Smooth muscle cell (in vitro differentiated cells): ENCODE measurements around the gene TBC1D22A. TPM values are rescaled to one million over a fixed set of nuclear protein-coding genes. Genes with fewer than 3 reads are reported as not detected.

Experiments used
- DNase-seq: peaks from one replicate; lab custom pipeline; 2025; ENCODE audit not compliant: unreplicated experiment; lab: John Stamatoyannopoulos, UW
- H2AFZ ChIP-seq: fragments of 200-600 bp; sonication (generic); 2 replicates; pipeline ENCODE4 v1.6.0; 2016; ENCODE audit warnings: antibody characterized with exemption, low read depth, mild to moderate bottlenecking
- H3F3A ChIP-seq: fragments of 200-600 bp; sonication (generic); 2 replicates; pipeline ENCODE4 v1.6.0; 2017; ENCODE audit warnings: antibody characterized with exemption, low read depth
- H3K27ac ChIP-seq: fragments of 200-600 bp; sonication (generic); 2 replicates; pipeline ENCODE4 v1.5.1; 2016; ENCODE audit warnings: low read depth, mild to moderate bottlenecking
- H3K27me3 ChIP-seq: fragments of 200-600 bp; sonication (generic); 2 replicates; pipeline ENCODE4 v1.6.1; 2016; ENCODE audit warnings: low read depth, mild to moderate bottlenecking
- H3K36me3 ChIP-seq: fragments of 200-600 bp; sonication (generic); 2 replicates; pipeline ENCODE4 v1.5.1; 2016; ENCODE audit warnings: low read depth
- H3K4me1 ChIP-seq: fragments of 200-600 bp; sonication (generic); 2 replicates; pipeline ENCODE4 v1.5.1; 2016; ENCODE audit warnings: low read depth
- H3K4me2 ChIP-seq: fragments of 200-600 bp; sonication (generic); 2 replicates; pipeline ENCODE4 v1.6.0; 2016; ENCODE audit warnings: mild to moderate bottlenecking
- H3K4me3 ChIP-seq: fragments of 200-600 bp; sonication (generic); 2 replicates; pipeline ENCODE4 v1.5.1; 2016; ENCODE audit warnings: mild to moderate bottlenecking
- H3K79me2 ChIP-seq: fragments of 200-600 bp; sonication (generic); 2 replicates; pipeline ENCODE4 v1.6.0; 2016; ENCODE audit warnings: low read depth, mild to moderate bottlenecking
- H3K9ac ChIP-seq: fragments of 200-600 bp; sonication (generic); 2 replicates; pipeline ENCODE4 v1.6.0; 2016; ENCODE audit warnings: low read depth
- H3K9me3 ChIP-seq: fragments of 200-600 bp; sonication (generic); replicated peaks from 2 replicates; pipeline ENCODE4 v1.5.1; 2016; ENCODE audit warnings: low read depth
- H4K20me1 ChIP-seq: fragments of 200-600 bp; sonication (generic); 2 replicates; pipeline ENCODE4 v1.6.0; 2016; ENCODE audit warnings: low read depth
- WGBS: methylation state at CpG from one replicate; pipeline ENCODE4 v1.1.7; 2016; ENCODE audit warnings: low lambda C conversion rate; 5-methylcytosine and 5-hydroxymethylcytosine counted together
- polyA plus RNA-seq: library from polyadenylated mRNA; unstranded; fragments of >200 nt; fragmentation: Nextera tagmentation; extraction: Ambion mirVana; gene quantifications from 2 replicates; pipeline ENCODE4 v1.2.1, GENCODE V29; 2016
- total RNA-seq: library from RNA; depleted of rRNA; stranded (reverse); fragments of >200 nt; gene quantifications from 2 replicates; pipeline ENCODE4 v1.2.3, GENCODE V29; 2014
- TF ChIP-seq, protein P1 (sequence below): fragments of 200-600 bp; sonication (generic); IDR thresholded peaks from 2 replicates; pipeline ENCODE4 v1.5.1; 2017; ENCODE audit warnings: borderline replicate concordance, mild to moderate bottlenecking, antibody characterized with exemption; ENCODE audit not compliant: insufficient read depth, poor library complexity, severe bottlenecking

Gene TBC1D22A
- total and polyA plus RNA-seq, 2 experiments from 2014 or later = 12.5 to 14.4 TPM

DNA sequence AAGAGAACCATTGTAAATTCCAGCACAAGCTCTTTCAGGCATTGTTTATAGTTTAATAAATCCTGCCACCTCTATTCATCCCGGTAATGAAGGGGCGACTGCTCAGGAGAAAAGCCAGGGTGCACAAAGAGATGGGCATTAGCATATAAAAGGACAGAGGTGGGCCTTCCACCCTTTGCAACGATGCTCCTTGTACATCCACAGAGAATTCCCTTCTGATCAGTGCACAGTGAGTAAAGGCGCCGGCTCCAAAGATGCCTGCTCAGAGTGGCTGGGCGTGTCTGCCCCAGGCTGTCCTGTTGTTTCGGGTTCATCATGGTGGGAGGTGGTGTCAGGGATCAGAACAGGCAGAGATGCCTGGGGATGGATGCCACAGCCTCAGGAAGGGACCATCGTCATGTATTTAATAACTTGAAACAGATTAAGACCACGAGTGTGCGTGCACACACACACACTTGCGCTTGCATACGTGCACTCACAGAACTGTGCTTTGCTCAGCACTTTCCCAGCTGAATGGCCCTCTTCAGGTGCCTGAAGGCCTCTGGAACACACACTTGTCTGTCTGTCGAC lies 305.0 kb downstream of the TBC1D22A start:
- no peaks in the 10 kb centered on the region for H3K36me3 ChIP-seq

DNA sequence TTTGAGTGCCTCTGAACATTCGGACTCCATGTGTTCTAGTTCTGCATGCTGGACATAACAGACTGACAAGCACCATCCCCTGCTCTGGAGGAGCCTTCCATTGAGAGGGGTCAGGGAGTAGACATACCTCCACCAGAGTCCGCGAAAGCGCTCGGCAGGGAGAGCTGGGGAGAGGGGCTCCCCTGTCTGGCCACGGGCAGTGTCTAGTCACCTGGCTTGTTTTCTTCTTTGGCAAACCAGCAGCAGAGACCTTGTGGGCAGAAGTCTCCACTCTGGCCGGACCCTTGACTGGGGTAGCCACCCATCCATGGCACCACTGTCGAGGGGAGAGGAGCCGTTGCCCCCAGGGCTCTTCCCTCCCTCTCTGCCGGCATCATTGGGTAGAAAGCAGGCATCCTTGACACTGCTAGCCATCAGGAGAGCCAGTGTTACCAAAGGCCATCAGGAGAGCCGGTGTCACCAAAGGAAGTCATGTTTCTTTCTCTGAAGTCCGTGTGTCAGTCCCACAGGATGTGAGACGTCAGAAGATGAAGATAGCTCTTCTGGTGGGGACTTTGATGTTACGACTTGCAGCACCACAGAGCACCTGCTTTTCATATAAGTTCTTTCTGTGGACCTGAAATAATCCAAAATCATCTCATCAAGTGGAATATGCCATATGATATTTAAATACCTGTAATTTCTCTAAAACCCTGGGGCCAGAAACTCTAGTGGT lies 305.6 kb downstream of the TBC1D22A start:
- Histone ChIP-seq H3K4me3 (no peak overlapping the region), H3K27me3 (no peaks in the 10 kb centered on the region), H3K4me1 (peaks cover 6% of the 10 kb centered on the region), H3K36me3 (no peaks in the 10 kb centered on the region), H3K79me2 (no peaks in the 10 kb centered on the region), H3K9me3 (no peaks in the 10 kb centered on the region), H4K20me1 (peaks cover 34% of the 10 kb centered on the region), H3K27ac (no peak overlapping the region), H3K9ac (no peak overlapping the region), H2AFZ (no peak overlapping the region), H3K4me2 (no peak overlapping the region), H3F3A (no peaks in the 10 kb centered on the region)
- 96% methylated on average over 14 of the region's 14 CpGs for WGBS
- no peak for DNase-seq
- TF ChIP-seq, protein P1, sequence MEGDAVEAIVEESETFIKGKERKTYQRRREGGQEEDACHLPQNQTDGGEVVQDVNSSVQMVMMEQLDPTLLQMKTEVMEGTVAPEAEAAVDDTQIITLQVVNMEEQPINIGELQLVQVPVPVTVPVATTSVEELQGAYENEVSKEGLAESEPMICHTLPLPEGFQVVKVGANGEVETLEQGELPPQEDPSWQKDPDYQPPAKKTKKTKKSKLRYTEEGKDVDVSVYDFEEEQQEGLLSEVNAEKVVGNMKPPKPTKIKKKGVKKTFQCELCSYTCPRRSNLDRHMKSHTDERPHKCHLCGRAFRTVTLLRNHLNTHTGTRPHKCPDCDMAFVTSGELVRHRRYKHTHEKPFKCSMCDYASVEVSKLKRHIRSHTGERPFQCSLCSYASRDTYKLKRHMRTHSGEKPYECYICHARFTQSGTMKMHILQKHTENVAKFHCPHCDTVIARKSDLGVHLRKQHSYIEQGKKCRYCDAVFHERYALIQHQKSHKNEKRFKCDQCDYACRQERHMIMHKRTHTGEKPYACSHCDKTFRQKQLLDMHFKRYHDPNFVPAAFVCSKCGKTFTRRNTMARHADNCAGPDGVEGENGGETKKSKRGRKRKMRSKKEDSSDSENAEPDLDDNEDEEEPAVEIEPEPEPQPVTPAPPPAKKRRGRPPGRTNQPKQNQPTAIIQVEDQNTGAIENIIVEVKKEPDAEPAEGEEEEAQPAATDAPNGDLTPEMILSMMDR = no peak

More for the DNA sequence above, 305.0 kb downstream of the TBC1D22A start:
- no peaks in the 10 kb centered on the region for H3K79me2 ChIP-seq
- H3K27ac ChIP-seq = no peak overlapping the region
- TF ChIP-seq, protein P1 = no peak
- H3K9ac ChIP-seq = no peak overlapping the region
- no peak overlapping the region for H3K4me2 ChIP-seq
- H3K4me1 ChIP-seq = peaks cover 6% of the 10 kb centered on the region
- H3F3A ChIP-seq = no peaks in the 10 kb centered on the region
- H4K20me1 ChIP-seq = peaks cover 30% of the 10 kb centered on the region
- no peak overlapping the region for H2AFZ ChIP-seq
- H3K27me3 ChIP-seq = no peaks in the 10 kb centered on the region
- no peak overlapping the region for H3K4me3 ChIP-seq
- DNase-seq = no peak
- no peaks in the 10 kb centered on the region for H3K9me3 ChIP-seq
- WGBS = 95% methylated on average over 13 of the region's 13 CpGs

DNA sequence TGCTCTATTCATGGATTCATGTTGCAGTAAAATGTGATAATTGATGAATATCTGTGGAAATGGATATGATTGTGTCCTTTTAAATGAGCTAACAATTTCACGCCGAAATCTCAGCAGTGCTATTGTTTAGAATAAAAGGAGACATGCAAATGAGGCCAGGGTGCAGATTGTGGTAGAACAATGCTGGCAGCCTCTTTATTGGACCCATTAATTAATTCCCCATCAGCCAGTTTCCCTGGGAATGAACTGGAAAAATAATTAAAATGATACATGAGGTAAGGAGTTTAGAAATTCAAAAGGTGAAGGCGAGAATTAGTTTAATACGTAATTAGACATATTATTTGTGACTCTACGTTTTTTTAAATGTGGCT lies 306.2 kb downstream of the TBC1D22A start:
- no peak overlapping the region for H3K4me2 ChIP-seq
- H2AFZ ChIP-seq = no peak overlapping the region
- H3K36me3 ChIP-seq = no peaks in the 10 kb centered on the region
- H3K4me1 ChIP-seq = peaks cover 6% of the 10 kb centered on the region
- no peak overlapping the region for H3K27ac ChIP-seq
- H3K27me3 ChIP-seq = no peaks in the 10 kb centered on the region
- 98% methylated on average over 5 of the region's 5 CpGs for WGBS
- no peak overlapping the region for H3K4me3 ChIP-seq
- H3K9me3 ChIP-seq = no peaks in the 10 kb centered on the region
- no peak for DNase-seq
- peaks cover 34% of the 10 kb centered on the region for H4K20me1 ChIP-seq
- no peak overlapping the region for H3K9ac ChIP-seq
- H3K79me2 ChIP-seq = no peaks in the 10 kb centered on the region
- H3F3A ChIP-seq = no peaks in the 10 kb centered on the region
- TF ChIP-seq, protein P1 = no peak

DNA sequence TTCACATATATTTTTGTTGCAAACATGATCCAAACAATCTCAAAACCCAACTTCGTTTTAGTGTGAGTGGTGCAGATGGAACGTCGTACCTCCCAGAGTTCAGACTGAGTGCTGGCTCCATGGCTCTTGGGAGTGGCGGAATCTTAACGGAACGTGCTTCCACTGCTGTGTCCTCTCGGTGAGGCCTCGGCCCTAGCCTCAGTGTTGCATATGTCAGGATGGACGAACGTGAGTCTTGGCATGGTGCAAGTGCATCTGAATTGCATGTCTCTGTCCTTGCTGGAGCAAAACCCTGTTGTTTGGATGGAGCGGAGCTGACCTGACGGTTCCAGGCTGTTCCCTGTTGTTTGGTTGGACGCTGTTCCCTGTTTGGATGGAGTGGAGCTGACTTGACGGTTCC lies 306.8 kb downstream of the TBC1D22A start:
- no peak overlapping the region for H3K27ac ChIP-seq
- H2AFZ ChIP-seq = no peak overlapping the region
- H3K36me3 ChIP-seq = no peaks in the 10 kb centered on the region
- H3K4me3 ChIP-seq = no peak overlapping the region
- no peak overlapping the region for H3K4me2 ChIP-seq
- H3K4me1 ChIP-seq = peaks cover 6% of the 10 kb centered on the region
- no peak overlapping the region for H3K9ac ChIP-seq
- no peaks in the 10 kb centered on the region for H3F3A ChIP-seq
- H3K9me3 ChIP-seq = no peaks in the 10 kb centered on the region
- H3K79me2 ChIP-seq = no peaks in the 10 kb centered on the region
- peaks cover 34% of the 10 kb centered on the region for H4K20me1 ChIP-seq
- TF ChIP-seq, protein P1 = no peak
- no peak for DNase-seq
- 96% methylated on average over 14 of the region's 14 CpGs for WGBS
- H3K27me3 ChIP-seq = no peaks in the 10 kb centered on the region
